MM.1S (cell line): ENCODE measurements around the gene PRSS23.

ENCODE experiments used
- EZH2 ChIP-seq: fragments of 300-600 bp; sonication (generic); optimal IDR thresholded peaks from 2 replicates; pipeline ENCODE3; 2017; ENCODE audit warnings: low read depth, mild to moderate bottlenecking, antibody characterized with exemption, low read length, mixed read lengths
- EZH2phosphoT487 ChIP-seq: fragments of 300-600 bp; sonication (generic); IDR thresholded peaks from 2 replicates; pipeline ENCODE4 v1.6.1; 2018; ENCODE audit warnings: antibody characterized with exemption, low read length
- TF ChIP-seq, protein P1 (sequence below): fragments of 300-600 bp; sonication (generic); IDR thresholded peaks from 2 replicates; pipeline ENCODE4 v1.5.1; 2016; ENCODE audit warnings: antibody characterized with exemption, low read length, mixed read lengths

DNA sequence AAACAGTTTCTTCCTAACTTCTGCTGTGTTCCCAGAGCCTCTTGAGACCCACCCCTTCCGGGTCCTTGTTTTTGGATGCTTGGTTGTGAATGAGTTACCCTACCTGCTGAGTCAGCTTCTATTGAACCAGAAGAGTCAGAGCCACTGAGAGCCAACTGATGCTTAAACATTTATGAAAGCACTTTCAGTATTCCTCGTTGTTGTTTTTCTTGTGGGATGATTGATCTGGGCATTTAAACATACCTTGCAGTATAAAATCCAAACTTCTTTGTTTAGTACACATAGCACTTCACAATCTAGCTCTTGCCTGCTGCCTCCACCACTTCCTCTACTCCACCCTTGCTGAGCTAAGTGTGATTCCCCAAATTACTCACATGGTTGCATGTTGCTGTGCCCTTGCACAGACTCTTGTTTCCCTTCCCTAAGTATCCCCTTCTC, 5.5 kb downstream of the PRSS23 start:
- TF ChIP-seq, protein P1, sequence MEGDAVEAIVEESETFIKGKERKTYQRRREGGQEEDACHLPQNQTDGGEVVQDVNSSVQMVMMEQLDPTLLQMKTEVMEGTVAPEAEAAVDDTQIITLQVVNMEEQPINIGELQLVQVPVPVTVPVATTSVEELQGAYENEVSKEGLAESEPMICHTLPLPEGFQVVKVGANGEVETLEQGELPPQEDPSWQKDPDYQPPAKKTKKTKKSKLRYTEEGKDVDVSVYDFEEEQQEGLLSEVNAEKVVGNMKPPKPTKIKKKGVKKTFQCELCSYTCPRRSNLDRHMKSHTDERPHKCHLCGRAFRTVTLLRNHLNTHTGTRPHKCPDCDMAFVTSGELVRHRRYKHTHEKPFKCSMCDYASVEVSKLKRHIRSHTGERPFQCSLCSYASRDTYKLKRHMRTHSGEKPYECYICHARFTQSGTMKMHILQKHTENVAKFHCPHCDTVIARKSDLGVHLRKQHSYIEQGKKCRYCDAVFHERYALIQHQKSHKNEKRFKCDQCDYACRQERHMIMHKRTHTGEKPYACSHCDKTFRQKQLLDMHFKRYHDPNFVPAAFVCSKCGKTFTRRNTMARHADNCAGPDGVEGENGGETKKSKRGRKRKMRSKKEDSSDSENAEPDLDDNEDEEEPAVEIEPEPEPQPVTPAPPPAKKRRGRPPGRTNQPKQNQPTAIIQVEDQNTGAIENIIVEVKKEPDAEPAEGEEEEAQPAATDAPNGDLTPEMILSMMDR = no peak
- TF ChIP-seq EZH2 (no peak), EZH2phosphoT487 (no peak)
